Endothelial cell of umbilical vein (primary cell): Measurements from ENCODE around the gene S100A10. TPM values are rescaled to one million over a fixed set of nuclear protein-coding genes. Genes with fewer than 3 reads are reported as not detected.

Source experiments
- BruUV-seq: library from RNA; stranded (reverse); fragments of 400-500 nt; replicated peaks from 2 replicates; lab custom pipeline; 2021; lab: Mats Ljungman, UMichigan
- CTCF ChIA-PET: fragments of 300-600, 350-600 bp; sonication (Branson Sonifier 250); formaldehyde crosslinking; loops from one replicate; lab custom pipeline; 2021; ENCODE audit warnings: antibody characterized with exemption, inconsistent platforms; lab: Charles Lee
- POLR2A ChIA-PET: fragments of 300-600, 350-600 bp; sonication (Branson Sonifier 250); formaldehyde crosslinking; loops from one replicate; lab custom pipeline; 2021; ENCODE audit warnings: antibody characterized with exemption, inconsistent platforms; lab: Charles Lee
- DNase-seq: peaks from one replicate; pipeline ENCODE4 v3.0.0-alpha.2; 2011; ENCODE audit warnings: low read depth, low spot score
- FAIRE-seq: peaks from 2 replicates; lab custom pipeline; 2011; peaks lifted over from hg19 to GRCh38; lab: Jason Lieb, UNC
- H2AFZ ChIP-seq: 2 replicates; pipeline ENCODE4 v1.6.0; 2012; ENCODE audit warnings: low read depth, low read length, control low read depth, inconsistent platforms
- H3K27ac ChIP-seq: 2 replicates; pipeline ENCODE4 v1.5.1; 2011; ENCODE audit warnings: low read depth, mild to moderate bottlenecking, control low read depth, low read length, moderate library complexity; ENCODE audit not compliant: insufficient read depth
- H3K27me3 ChIP-seq, 2 experiments: 2 replicates each; pipeline versions ENCODE4 v1.6.0 to v1.6.1; 2011; ENCODE audit warnings: low read length in 2 of 2, mixed read lengths in 1 of 2; ENCODE audit not compliant: control insufficient read depth in 2 of 2, insufficient read depth in 2 of 2
- H3K36me3 ChIP-seq, 2 experiments: 2 replicates in 1 of 2; 3 replicates in 1 of 2; pipeline ENCODE4 v1.5.1; 2011; ENCODE audit warnings: low read length in 2 of 2, mild to moderate bottlenecking in 1 of 2, moderate library complexity in 1 of 2; ENCODE audit not compliant: control insufficient read depth in 2 of 2, insufficient read depth in 2 of 2; ENCODE audit errors: extremely low read depth in 1 of 2
- H3K4me1 ChIP-seq: 3 replicates; pipeline ENCODE4 v1.5.1; 2011; ENCODE audit warnings: mild to moderate bottlenecking, low read length; ENCODE audit not compliant: control insufficient read depth, insufficient read depth; ENCODE audit errors: extremely low read depth
- H3K4me2 ChIP-seq: 2 replicates; pipeline ENCODE4 v1.6.1; 2011; ENCODE audit warnings: low read length, control low read depth, mixed read lengths; ENCODE audit not compliant: insufficient read depth
- H3K4me3 ChIP-seq, 3 experiments: fragments of 200-600 bp in 1 of 3; sonication (generic), shearing (Covaris generic) in 1 of 3; replicated peaks in 1 of 3; 2 replicates each; pipeline ENCODE4 v1.5.1; 2011 to 2016; ENCODE audit warnings: control low read depth in 3 of 3, low read length in 3 of 3, mild to moderate bottlenecking in 2 of 3, inconsistent platforms in 1 of 3, low read depth in 1 of 3, moderate library complexity in 1 of 3; ENCODE audit not compliant: insufficient read depth in 1 of 3
- H3K79me2 ChIP-seq: 2 replicates; pipeline ENCODE4 v1.6.0; 2012; ENCODE audit warnings: low read length, inconsistent platforms; ENCODE audit not compliant: control insufficient read depth, insufficient read depth
- H3K9ac ChIP-seq: replicated peaks from 2 replicates; pipeline ENCODE3; 2011; ENCODE audit warnings: low read length, control low read depth; ENCODE audit not compliant: insufficient read depth; ENCODE audit errors: extremely low read depth
- H3K9me1 ChIP-seq: replicated peaks from 3 replicates; pipeline ENCODE4 v1.6.0; 2011; ENCODE audit warnings: mild to moderate bottlenecking, low read length; ENCODE audit not compliant: control insufficient read depth, insufficient read depth; ENCODE audit errors: extremely low read depth
- H3K9me3 ChIP-seq: replicated peaks from 2 replicates; pipeline ENCODE4 v1.5.1; 2012; ENCODE audit warnings: low read length, inconsistent platforms; ENCODE audit not compliant: control insufficient read depth, insufficient read depth
- H4K20me1 ChIP-seq: replicated peaks from 2 replicates; pipeline ENCODE3; 2011; ENCODE audit warnings: mild to moderate bottlenecking, low read length; ENCODE audit not compliant: control insufficient read depth, insufficient read depth; ENCODE audit errors: extremely low read depth
- EZH2 ChIP-seq: IDR thresholded peaks from 2 replicates; pipeline ENCODE4 v1.6.1; 2012; ENCODE audit warnings: borderline replicate concordance, low read depth, mild to moderate bottlenecking, moderate library complexity, low read length, inconsistent platforms; ENCODE audit not compliant: severe bottlenecking
- FOS ChIP-seq: IDR thresholded peaks from 2 replicates; pipeline ENCODE4 v1.6.1; 2011; ENCODE audit warnings: mild to moderate bottlenecking, low read length, moderate library complexity, borderline replicate concordance; ENCODE audit not compliant: insufficient read depth
- GATA2 ChIP-seq: IDR thresholded peaks from 2 replicates; pipeline ENCODE4 v1.7.0; 2011; ENCODE audit warnings: low read depth, mild to moderate bottlenecking, moderate library complexity, mixed read lengths, low read length; ENCODE audit not compliant: insufficient read length, insufficient read depth
- JUN ChIP-seq: IDR thresholded peaks from 2 replicates; pipeline ENCODE4 v1.6.1; 2011; ENCODE audit warnings: borderline replicate concordance, low read depth; ENCODE audit not compliant: insufficient read length, insufficient read depth
- MYC ChIP-seq: IDR thresholded peaks from one replicate; pipeline ENCODE4 v1.6.1; 2011; ENCODE audit warnings: mild to moderate bottlenecking, low read depth, low read length
- POLR2A ChIP-seq: IDR thresholded peaks from 2 replicates; pipeline ENCODE4 v1.6.1; 2012; ENCODE audit warnings: low read depth, mild to moderate bottlenecking, control low read depth, low read length
- POLR2AphosphoS5 ChIP-seq: IDR thresholded peaks from 2 replicates; pipeline ENCODE4 v1.6.1; 2012; ENCODE audit warnings: low read depth, mild to moderate bottlenecking, control low read depth, low read length, moderate library complexity; ENCODE audit not compliant: insufficient read depth
- dilution Hi-C: fragments of 300-500 bp; cut with MboI; formaldehyde crosslinking; loops from one replicate; pipeline ENCODE4 v1.15.0; 2019; ENCODE audit warnings: low sequenced_read_pairs; ENCODE audit not compliant: extremely low pct_ligation_motif_present
- intact Hi-C: fragments of 100-400 bp; cut with micrococcal nuclease; formaldehyde crosslinking; loops from one replicate; pipeline ENCODE4 v1.10.0; 2022
- polyA plus RNA-seq, 4 experiments: library from polyadenylated mRNA; depleted of rRNA in 3 of 4; stranded (reverse) in 3 of 4; unstranded in 1 of 4; fragments of >200 nt; gene quantifications; 2 replicates each; pipeline versions ENCODE4 v1.2.1 to v1.2.3, GENCODE V29; 2011 to 2012; ENCODE audit warnings: missing spikeins in 1 of 4
- total RNA-seq: library from RNA; stranded (reverse); gene quantifications from 2 replicates; pipeline ENCODE4 v1.2.3, GENCODE V29; 2021
- TF ChIP-seq, protein P1 (sequence below): IDR thresholded peaks from 2 replicates; pipeline ENCODE4 v1.6.1; 2011; ENCODE audit not compliant: insufficient read depth, insufficient read length
- TF ChIP-seq, protein P2 (sequence below), 2 donors: IDR thresholded peaks; 1 replicate in 1 of 2; 2 replicates in 1 of 2; pipeline ENCODE4 v1.5.1; 2011; ENCODE audit warnings: low read length in 2 of 2, mild to moderate bottlenecking in 2 of 2, moderate library complexity in 2 of 2, control low read depth in 1 of 2, inconsistent platforms in 1 of 2, low read depth in 1 of 2; ENCODE audit not compliant: insufficient read depth in 1 of 2; ENCODE audit errors: extremely low read depth in 1 of 2

The S100A10 gene
- total and polyA plus RNA-seq, 2 donors (not counting 3 experiments of a cell fraction or from before 2014, with no cell fraction given) = 76.8 to 779 TPM

DNA sequence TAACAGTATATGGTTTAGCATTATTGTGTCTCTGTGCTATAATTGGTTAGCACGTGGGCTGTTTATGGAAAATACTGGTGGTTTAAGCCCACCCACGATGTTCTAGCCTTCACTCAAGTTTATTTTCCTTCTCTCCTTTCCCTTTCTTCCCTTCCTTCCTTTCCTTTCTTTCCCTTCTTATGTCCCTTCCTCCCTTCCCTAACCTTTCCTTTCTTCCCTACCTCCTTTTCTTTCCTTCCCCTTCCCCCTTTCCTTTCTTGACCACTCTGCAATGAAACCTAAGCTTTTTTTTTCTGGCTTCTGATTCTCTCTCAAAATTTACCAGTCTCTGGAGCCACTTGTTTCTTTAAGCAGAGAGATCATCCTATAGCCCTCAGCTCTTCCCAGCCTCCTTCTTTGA is 13.4 kb upstream of the S100A10 start:
- no peak overlapping the region for H3K4me2 ChIP-seq
- no peak overlapping the region for H3K27ac ChIP-seq
- H3K79me2 ChIP-seq = no peaks in the 10 kb centered on the region
- no peaks in the 10 kb centered on the region for H3K9me1 ChIP-seq
- POLR2A ChIA-PET = no interaction called here
- no peaks in the 10 kb centered on the region for H3K4me1 ChIP-seq
- CTCF ChIA-PET = interaction anchor here (0.8 kb wide), 1 partner anchor 73 kb away, joined by 3 read pairs; no protein-coding TSS in a partner anchor
- H4K20me1 ChIP-seq = no peaks in the 10 kb centered on the region
- dilution Hi-C loops (loop anchor here (25.0 kb wide), 1 partner anchor 95 kb away; the partner anchor contains the start of gene THEM4), intact Hi-C loops (no loop called here)
- FAIRE-seq (no peak), DNase-seq (no peak)
- H2AFZ ChIP-seq = no peak overlapping the region
- no TSS peak for BruUV-seq
- no peaks in the 10 kb centered on the region for H3K9me3 ChIP-seq
- H3K4me3 ChIP-seq = no peak overlapping the region
- no peaks in the 10 kb centered on the region for H3K36me3 ChIP-seq
- H3K27me3 ChIP-seq = peaks cover 36 to 58% of the 10 kb centered on the region in 2 experiments
- TF ChIP-seq MYC (no peak), EZH2 (no peak), GATA2 (no peak), JUN (no peak), FOS (no peak), POLR2A (no peak), POLR2AphosphoS5 (no peak)
- TF ChIP-seq, protein P1, sequence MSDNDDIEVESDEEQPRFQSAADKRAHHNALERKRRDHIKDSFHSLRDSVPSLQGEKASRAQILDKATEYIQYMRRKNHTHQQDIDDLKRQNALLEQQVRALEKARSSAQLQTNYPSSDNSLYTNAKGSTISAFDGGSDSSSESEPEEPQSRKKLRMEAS = no peak
- TF ChIP-seq, protein P2, sequence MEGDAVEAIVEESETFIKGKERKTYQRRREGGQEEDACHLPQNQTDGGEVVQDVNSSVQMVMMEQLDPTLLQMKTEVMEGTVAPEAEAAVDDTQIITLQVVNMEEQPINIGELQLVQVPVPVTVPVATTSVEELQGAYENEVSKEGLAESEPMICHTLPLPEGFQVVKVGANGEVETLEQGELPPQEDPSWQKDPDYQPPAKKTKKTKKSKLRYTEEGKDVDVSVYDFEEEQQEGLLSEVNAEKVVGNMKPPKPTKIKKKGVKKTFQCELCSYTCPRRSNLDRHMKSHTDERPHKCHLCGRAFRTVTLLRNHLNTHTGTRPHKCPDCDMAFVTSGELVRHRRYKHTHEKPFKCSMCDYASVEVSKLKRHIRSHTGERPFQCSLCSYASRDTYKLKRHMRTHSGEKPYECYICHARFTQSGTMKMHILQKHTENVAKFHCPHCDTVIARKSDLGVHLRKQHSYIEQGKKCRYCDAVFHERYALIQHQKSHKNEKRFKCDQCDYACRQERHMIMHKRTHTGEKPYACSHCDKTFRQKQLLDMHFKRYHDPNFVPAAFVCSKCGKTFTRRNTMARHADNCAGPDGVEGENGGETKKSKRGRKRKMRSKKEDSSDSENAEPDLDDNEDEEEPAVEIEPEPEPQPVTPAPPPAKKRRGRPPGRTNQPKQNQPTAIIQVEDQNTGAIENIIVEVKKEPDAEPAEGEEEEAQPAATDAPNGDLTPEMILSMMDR (IDR thresholded peaks at IDR 0.05; ENCODE audit: extremely low read depth in 1 of 2, insufficient read depth in 1 of 2, low read depth in 1 of 2, low read length in 2 of 2) = no peak
- H3K9ac ChIP-seq = no peak overlapping the region
